HTR-8/SVneo (cell line): ENCODE measurements around the gene EPHB2.
"Not testable (repeated sequence)": the region's sequence is repeated elsewhere in the genome, so short reads cannot be mapped to it uniquely, and the experiment has no call there.

Experiments
- DNase-seq: peaks from one replicate; pipeline ENCODE4 v3.0.0; 2011; ENCODE audit warnings: low spot score, mixed read lengths; ENCODE audit not compliant: insufficient read length
- FAIRE-seq: peaks from 2 replicates; lab custom pipeline; 2011; peaks lifted over from hg19 to GRCh38; lab: Jason Lieb, UNC

The EPHB2 gene

DNA sequence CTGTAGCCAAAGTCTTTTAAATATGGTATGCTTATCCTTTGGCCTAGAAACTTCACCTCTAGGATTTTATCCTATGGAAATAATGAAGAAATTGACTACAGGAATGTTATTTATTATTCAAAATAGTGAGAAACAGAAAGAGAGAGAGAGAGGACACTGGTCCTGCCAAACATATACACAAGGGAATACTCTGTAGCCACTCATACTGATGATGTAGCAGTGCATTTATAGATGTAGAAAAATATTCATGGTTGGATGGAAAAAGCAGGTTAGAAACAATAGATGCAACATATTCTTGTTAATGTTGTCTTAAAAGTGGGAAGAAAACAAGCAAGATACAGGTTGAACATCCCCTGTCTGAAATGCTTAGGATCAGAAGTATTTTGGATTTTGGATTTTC is 22.2 kb upstream of the EPHB2 start:
- no peak for FAIRE-seq
- no peak for DNase-seq

DNA sequence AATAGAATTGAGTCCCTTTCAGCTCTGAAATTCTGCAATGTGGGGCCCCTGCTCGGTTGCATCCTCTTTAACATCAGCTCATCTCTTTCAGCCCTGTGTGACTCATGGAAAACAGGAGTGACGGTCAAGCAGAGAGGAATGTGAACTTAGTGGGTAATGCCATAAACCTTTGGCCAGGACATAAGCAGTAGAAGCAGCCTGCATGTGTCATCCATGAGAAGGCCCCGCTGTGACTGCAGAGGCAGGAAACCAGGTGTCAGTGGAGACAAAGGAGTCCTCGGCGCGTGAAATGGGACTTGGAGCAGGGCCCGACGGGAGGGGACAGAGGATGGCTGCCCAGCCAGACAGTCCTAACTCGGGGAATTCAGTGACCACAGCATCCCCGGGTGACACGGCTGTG is 21.1 kb upstream of the EPHB2 start:
- DNase-seq (peak; percentile 88), FAIRE-seq (peak; percentile 83)

GRCh38 chr1:22691031-22691753 is 19.4 kb upstream of the EPHB2 start:
- no peak for FAIRE-seq
- DNase-seq: no peak

DNA sequence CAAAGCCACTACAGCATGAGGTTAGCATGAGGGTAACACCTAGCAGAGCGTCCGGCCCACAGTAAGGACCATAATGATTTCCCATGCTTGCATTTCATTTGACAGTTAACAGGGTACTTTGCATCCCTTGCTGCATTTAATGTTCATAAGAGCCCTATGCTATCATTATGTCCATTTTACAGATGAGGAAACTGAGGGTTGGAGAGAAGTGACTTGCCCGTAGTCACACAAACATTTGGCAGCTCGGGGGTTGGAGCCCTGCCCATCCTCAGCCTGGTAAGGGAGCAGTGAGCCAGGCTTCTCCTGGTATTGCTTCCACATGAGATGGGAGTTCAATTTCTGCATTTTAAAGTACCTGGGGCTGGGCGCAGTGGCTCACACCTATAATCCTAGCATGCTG is 16.5 kb upstream of the EPHB2 start:
- DNase-seq: no peak

GRCh38 chr1:22696610-22697009 is 14.0 kb upstream of the EPHB2 start:
- FAIRE-seq: no peak
- DNase-seq: no peak

More for the DNA sequence above, 16.5 kb upstream of the EPHB2 start:
- no peak for FAIRE-seq

DNA sequence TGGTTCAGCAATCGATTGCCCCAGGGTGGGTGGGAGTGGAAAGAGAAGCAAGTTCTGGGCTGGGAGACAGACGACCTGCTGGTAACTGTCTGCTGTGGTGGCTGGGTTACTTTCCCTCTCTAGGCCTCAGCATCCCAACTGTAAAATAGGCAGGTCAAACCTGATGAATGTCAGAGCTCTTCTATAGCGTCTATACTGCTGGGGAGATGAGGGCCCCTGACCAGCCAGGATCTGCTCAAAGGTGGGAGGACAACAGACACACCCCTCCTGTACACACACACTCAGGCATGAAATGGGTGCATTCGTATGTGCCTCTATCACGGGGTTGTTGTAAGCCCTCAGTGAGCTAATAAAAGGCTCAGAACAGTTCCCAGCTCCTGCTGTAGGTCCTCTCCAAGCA is 12.7 kb upstream of the EPHB2 start:
- DNase-seq (no peak), FAIRE-seq (no peak)

GRCh38 chr1:22699681-22700520 is 10.7 kb upstream of the EPHB2 start:
- no peak for FAIRE-seq

GRCh38 chr1:22702296-22703085 is 8.1 kb upstream of the EPHB2 start:
- no peak for FAIRE-seq
- DNase-seq: no peak

More at GRCh38 chr1:22699681-22700520, 10.7 kb upstream of the EPHB2 start:
- DNase-seq: no peak

DNA sequence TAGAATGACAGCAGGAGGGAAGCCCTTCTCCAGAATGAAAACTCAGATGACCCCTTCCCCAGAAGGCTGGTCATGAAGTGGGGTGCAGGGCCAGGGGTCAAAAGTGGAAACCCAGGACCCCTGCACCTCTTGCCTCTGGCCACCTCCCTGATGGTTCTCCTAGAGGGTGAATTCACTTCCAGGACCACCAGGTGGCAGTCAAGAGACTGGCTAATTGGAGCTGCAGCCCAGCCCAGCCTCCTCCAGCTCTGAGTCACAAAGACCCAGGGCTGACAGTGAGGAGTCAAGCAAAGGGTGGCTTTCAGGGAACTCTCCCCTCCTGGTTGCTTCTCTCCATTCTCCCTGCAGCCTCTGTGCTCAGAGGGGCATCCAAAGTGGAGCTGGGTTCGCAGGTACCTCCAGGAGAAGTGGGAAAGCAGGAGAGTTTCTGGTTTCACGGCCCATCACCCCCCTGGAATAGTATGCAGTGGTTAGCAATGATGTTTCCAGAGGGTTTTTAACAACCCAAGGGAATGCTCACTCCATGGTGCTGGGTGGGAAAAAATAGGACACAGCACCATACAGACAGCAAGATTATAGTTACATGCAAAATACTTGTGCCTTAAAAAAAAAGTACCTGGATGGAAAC is 6.1 kb upstream of the EPHB2 start:
- no peak for FAIRE-seq
- DNase-seq: peak; percentile 85

GRCh38 chr1:22705586-22705985 is 5.1 kb upstream of the EPHB2 start:
- FAIRE-seq: no peak
- DNase-seq: no peak

DNA sequence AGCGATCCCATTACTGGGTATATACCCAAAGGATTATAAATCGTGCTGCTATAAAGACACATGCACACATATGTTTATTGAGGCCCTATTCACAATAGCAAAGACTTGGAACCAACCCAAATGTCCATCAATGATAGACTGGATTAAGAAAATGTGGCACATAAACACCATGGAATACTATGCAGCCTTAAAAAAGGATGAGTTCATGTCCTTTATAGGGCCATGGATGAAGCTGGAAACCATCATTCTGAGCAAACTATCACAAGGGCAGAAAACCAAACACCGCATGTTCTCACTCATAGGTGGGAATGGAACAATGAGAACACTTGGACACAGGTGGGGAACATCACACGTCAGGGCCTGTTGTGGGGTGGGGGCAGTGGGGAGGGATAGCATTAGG is 4.5 kb upstream of the EPHB2 start:
- not testable (repeated sequence) for DNase-seq

GRCh38 chr1:22708777-22709176 is 1.9 kb upstream of the EPHB2 start:
- DNase-seq (no peak), FAIRE-seq (no peak)

More for the DNA sequence above, 4.5 kb upstream of the EPHB2 start:
- FAIRE-seq: not testable (repeated sequence)

DNA sequence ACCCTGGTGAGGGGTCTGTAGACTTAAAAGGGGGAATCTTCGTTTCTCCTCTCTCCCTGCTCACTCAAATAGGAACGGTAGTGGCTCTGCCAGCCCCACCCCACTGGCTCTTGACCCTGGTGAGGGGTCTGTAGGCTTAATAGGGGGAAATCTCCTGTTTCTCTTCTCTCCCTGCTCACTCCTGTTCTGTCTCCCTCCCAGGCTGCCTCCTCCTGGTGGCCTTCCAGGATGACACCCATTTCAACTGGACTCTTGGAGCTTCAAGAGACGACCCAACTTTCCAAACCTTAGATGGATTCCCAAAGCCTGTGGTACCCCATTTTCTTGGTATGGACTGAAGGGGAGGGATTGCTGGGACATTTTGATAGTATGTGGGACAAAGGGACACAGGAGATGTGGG is 1.4 kb upstream of the EPHB2 start:
- FAIRE-seq (no peak), DNase-seq (no peak)

DNA sequence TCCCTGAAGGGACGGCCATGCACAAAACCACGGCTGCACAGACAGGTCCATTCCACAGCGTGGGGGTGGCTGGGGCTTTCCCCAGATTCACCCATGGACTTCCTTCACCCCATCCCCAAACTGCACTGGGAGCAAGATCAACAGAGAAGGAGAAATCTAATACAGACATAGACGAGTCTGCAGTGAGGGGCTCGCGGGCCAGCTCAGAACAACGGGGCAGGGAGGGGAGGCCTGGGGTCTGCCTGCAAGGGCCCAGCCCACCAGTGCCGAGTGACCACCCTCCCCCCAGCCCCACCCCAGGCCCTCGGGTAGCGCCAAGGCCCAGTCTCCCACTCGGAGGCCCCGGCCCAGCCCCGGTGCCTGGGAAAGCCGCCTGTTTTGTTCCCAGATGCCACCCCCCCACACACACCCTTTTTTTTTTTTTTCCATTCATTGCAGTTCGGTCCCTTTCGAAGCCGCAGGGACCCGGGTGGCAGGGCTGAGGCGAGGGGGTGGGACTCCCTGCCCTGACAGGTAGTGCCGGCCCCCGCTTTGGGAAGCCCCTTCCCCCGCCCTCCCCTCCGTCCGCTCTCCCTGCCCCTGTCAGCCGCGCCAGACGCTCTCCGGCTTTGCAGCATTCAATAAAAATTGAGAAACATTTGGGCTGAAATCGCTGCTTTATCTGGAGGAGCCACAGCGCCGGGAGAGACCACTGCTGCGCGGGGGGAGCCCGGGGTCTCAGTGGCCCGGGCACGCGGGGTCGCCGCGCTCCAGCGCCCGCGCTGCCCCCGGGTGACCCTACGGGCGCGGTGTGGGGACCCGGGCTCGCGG is 543 bp upstream of the EPHB2 start:
- no peak for FAIRE-seq
- DNase-seq: peak; percentile 65

DNA sequence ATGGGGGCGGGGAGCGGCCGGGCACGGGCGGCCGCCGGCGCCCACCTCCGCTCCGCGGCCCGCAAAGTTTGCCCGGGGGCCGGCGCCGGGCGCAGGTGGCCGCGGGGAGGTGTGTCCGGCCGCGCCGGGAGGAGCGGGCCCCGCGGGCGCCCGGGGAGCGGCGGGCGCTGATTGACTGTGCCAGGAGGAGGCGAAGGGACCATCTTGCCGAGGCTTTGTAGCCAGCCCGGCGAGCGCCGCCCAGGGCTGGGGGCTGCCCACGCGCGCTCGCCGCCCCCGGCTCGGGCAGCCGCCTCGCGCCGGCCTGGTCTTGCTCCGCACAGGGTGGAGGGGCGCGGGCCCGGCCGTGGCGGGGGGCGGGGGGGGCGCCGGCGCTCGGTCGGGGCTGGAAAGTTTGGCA is 432 bp downstream of the EPHB2 start:
- FAIRE-seq (no peak), DNase-seq (peak; percentile 20)

- DNase-seq: no peak
Measured at GRCh38 chr1:22711591-22712501, 1.2 kb downstream of the EPHB2 start.

DNA sequence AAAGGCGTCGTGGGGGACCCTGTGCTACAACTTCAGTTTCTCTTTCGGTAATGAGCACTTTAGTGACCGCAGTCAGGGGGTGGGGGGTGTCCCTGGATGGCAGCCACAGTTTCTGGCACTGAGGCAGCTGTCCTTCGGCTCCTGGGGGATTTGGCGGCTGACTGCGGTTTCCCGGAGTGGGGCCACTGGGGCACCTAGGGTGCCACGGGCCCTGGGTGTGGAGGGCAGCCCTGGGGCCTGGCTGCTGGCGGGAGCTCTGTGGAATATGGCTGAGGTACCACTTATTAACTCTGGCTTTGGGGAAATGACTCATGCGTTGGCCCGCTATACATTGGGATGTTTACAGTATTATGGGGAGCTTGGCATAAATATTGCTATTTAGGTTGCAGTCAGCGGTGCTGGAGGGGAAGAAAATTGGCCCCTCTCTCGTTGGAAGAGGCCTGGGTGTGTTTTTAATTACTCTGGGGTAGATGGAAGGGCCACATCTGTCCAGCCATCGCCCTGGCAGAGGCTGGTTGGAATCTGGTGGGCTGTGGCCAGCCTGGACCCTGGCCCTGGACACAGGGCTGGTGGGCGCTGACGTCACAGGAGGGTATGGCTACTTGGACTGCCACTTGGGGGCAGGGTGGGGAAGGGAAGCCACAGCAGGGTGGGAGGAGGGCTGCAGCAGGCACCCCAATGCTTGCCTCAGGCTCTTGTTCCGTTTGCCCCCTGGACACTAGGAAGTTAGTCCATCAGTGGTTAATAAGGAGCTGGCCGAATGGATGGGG is 2.0 kb downstream of the EPHB2 start:
- FAIRE-seq (peak; percentile 71), DNase-seq (peak; percentile 37)

More at GRCh38 chr1:22711591-22712501, 1.2 kb downstream of the EPHB2 start:
- peak; percentile 54 for FAIRE-seq

DNA sequence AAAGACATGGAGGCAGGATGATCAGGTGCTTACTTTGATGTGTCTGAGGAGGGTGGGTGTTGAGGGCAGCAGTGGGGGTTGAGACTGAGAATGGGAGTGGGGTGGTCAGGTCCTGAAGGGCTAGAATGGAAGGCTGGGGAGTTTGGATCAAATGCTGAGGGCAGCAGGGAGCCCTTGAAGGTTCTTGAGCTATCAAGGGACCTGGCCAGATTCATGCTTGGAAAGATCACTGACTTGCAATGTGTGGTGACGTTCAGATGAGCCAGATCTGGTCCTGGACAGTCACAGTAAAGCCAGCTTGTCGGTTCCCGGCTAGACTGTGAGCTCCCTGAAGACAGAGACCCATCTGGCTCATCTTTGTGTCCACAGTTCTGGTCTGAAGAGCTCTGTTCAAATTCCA is 3.8 kb downstream of the EPHB2 start:
- no peak for FAIRE-seq
- DNase-seq: no peak
